Measurements from ENCODE around the gene NOL4L.

NOL4L gene

GRCh38 chr20:32559753-32560380, 25.3 kb downstream of the NOL4L start:
- DNase-seq = no peak

GRCh38 chr20:32559205-32559752, 25.9 kb downstream of the NOL4L start:
- no peak for DNase-seq

- DNase-seq = no peak
These were observed 26.6 kb downstream of the NOL4L start for GRCh38 chr20:32558526-32558925.

GRCh38 chr20:32557319-32557718, 27.8 kb downstream of the NOL4L start:
- no peak for DNase-seq

GRCh38 chr20:32556312-32557184, 28.6 kb downstream of the NOL4L start:
- DNase-seq = no peak

- no peak for DNase-seq
These were observed 29.5 kb downstream of the NOL4L start for GRCh38 chr20:32555584-32555983.

GRCh38 chr20:32554965-32555289, 30.2 kb downstream of the NOL4L start:
- DNase-seq = no peak

- DNase-seq = no peak
These were observed 31.5 kb downstream of the NOL4L start for GRCh38 chr20:32553618-32554017.

- DNase-seq = no peak
These were observed 33.4 kb downstream of the NOL4L start for GRCh38 chr20:32551693-32552092.

GRCh38 chr20:32549842-32550241, 35.3 kb downstream of the NOL4L start:
- DNase-seq = no peak

GRCh38 chr20:32547753-32548034, 37.4 kb downstream of the NOL4L start:
- no peak for DNase-seq

GRCh38 chr20:32546918-32547752, 38.0 kb downstream of the NOL4L start:
- DNase-seq = no peak

GRCh38 chr20:32544893-32545840, 40.0 kb downstream of the NOL4L start:
- DNase-seq = no peak

- DNase-seq = no peak
These were observed 40.8 kb downstream of the NOL4L start for GRCh38 chr20:32544260-32544722.

GRCh38 chr20:32543570-32544259, 41.4 kb downstream of the NOL4L start:
- DNase-seq = no peak

- DNase-seq = no peak
These were observed 42.9 kb downstream of the NOL4L start for GRCh38 chr20:32542259-32542615.

- DNase-seq = no peak
These were observed 43.5 kb downstream of the NOL4L start for GRCh38 chr20:32541323-32542258.

GRCh38 chr20:32539817-32540675, 45.1 kb downstream of the NOL4L start:
- DNase-seq = peak; percentile 67

- no peak for DNase-seq
These were observed 45.9 kb downstream of the NOL4L start for GRCh38 chr20:32539026-32539816.

All from CD4-positive, alpha-beta T cell treated with Interferon gamma for 1 hour (primary cell).